Endometrium (tissue), 2 donors: ENCODE data around the gene LMO1.

Experiments used
- FAIRE-seq: peaks from 2 replicates; lab custom pipeline; 2012; peaks lifted over from hg19 to GRCh38; lab: Jason Lieb, UNC
- donor health status: control.
- donor health status: control.

Gene LMO1

DNA sequence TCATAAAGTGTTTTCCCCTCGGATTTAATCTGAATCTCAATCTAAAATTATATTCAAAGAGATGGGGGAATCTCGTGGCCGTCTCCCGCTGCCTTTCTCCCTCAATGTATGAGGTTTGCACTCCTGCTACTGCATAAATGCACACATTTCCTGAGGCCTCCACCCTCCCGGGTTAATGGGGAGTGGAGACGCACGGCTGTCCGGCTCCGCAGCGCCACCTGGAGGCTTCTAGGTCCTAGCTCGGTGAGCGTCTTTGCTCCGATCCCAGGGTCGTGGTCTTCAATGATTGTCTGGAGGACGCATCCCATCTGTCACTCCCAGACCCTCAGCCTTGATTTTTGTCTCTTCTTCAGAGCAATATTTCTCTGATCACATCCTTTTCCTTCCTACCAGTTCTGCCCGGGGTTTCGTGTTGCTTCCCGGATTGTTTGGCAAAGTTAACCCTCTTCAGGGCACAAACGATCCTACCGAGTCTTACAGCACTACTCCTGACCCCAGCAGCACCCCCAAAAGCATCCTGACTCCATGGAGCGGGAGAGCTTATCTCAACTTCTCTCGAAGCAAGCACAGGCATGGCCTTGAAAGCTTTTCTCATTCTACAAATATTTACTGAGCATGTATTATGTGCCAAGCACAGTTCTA, at the start of gene LMO1:
Gene LMO1, minus strand, starts transcription at position 110 of the 642 bp plus-strand sequence. CDS start 516 bp downstream, outside the sequence.
- no peak for FAIRE-seq

- no peak for FAIRE-seq
Observed at GRCh38 chr11:8312986-8313385, 49.3 kb upstream of the LMO1 start.

- no peak for FAIRE-seq
Observed at GRCh38 chr11:8311366-8311765, 47.7 kb upstream of the LMO1 start.

- FAIRE-seq, result no peak
Observed at GRCh38 chr11:8310743-8311298, 47.1 kb upstream of the LMO1 start.

DNA sequence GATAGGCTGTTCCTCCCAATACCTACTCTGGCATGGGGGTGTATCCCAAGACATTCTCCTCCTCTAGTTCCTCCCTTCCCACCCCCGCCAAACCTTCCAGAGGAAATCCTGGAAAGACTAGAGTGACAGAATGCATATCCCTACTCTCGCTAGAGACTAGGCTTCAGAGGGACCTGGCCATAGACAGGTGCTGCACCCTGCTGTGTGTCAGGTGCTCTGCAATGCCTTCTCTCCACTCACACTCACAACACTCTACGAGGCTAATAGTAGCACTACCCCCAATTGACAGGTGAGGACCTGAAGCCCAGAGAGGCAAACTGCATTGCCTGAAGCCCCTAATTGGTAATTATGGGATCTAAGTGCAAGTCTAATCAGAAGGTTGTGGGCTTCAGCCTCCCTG, 46.2 kb upstream of the LMO1 start:
- FAIRE-seq, result no peak

- FAIRE-seq, result no peak
Observed at GRCh38 chr11:8309311-8309710, 45.6 kb upstream of the LMO1 start.

GRCh38 chr11:8307601-8308000, 43.9 kb upstream of the LMO1 start:
- FAIRE-seq, result no peak

GRCh38 chr11:8301622-8302021, 37.9 kb upstream of the LMO1 start:
- no peak for FAIRE-seq

DNA sequence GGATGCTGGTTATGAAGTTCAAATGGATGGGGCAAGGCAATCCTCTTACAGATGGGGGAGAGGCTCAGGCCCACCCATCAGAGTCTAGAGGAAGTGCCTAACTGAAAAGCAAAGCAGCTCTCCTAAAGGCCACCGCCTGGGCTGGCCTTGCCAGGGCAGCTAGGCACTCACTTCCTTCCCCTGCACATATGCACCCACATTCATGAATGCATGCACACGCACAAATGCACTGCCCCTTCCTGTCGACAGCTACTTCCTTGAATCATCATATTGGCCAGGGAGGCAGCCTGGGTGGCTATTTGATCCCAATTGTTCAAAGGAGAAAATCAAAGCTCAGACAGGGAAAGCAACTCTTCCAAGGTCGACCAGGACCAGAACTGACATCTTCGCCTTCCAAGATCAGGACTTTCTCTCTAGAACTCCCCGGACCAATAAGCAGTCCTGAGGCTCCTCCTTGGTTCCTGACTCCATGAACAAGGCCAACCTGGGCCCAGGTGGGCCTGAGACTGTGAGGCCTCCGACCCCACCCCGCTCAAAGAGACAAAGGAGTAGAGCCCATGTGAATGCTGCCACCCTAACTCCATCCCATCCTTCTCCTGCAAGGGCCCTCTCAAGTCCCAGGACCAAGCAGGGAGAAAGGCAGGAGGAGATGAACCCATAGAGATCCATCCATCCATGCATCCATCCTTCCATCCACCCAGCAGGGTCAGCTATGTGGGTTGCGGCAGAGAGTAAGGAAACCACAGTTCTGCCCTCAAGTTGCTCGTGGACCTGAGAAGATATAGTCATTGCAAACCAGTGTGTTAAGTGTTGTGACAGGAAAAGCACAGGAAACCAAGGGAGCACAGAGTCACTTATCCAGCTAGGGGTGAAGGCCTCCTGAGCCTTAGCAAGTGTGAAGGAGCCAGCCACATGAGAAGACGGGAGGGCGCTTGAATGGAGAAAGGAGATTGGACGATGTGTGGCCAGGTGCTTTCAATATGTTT, 35.4 kb upstream of the LMO1 start:
- no peak for FAIRE-seq

GRCh38 chr11:8297781-8298440, 34.2 kb upstream of the LMO1 start:
- no peak for FAIRE-seq

GRCh38 chr11:8296872-8297271, 33.2 kb upstream of the LMO1 start:
- no peak for FAIRE-seq

DNA sequence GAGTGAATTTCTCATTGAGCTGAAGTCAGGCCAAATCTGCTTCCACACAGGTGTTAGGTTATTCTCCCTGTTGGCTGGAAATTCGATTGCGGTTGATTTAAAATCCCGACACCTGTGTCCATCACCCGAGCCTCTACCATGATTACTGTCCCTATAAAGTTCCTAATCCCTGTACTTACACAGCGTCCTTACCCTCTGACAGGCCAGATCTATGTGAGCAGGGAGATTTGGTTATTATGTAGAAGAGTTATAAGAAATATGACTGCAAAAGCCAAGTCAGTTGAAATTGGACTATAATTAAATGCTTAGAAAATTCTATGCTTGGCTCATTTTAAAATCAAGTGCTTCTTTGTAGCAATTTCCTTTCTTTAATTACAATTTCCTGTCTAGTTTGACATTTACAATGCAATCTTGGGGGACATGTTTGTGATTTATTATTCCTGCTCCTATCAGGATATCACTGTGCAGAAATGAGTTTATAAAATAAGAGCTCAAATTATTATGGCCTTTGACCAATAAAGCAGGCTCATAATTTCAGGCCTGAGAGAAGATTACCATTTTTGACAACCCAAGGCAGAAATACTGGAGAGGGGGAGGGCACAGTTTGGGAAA, 32.5 kb upstream of the LMO1 start:
- no peak for FAIRE-seq

GRCh38 chr11:8294251-8294935, 30.7 kb upstream of the LMO1 start:
- no peak for FAIRE-seq

DNA sequence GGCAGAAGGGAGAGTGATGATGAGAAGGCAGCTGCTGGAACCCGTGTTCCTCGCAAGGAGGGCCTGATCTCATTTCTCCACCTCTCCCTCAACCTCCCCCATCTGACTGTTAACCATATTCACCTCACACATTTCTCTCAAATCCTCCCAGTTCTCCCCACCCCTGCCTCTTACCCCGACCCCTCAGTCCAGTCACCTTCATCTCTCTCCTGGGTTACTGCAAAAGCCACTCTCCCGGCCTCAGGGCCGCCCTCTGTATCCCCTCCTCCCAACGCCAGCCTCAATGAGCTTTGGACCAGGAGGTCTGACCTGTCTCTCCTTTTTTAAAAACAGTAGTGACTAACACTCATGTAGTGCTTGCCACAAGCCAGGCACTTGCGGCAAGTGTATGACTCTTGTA, 29.5 kb upstream of the LMO1 start:
- no peak for FAIRE-seq

DNA sequence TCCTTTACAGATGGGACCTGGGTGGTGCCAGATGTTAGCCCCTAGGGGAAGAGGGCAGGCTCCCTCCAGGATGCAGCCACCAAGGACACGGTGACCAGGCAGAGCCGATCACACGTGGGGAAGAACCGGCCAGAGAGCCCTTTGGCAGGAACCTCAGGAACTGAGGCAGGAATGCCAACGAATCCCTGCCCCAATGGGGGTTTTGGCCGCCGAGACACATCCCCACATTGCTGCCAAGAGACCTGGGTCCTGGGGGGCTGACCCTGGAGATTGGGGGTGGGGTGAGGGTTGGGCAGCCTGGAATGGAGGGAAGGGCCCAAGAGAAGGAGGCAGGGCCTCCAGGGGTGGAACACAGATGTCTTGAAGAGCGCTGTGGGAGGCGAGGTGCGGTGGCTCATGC, 28.7 kb upstream of the LMO1 start:
- no peak for FAIRE-seq

GRCh38 chr11:8291421-8292350, 28.0 kb upstream of the LMO1 start:
- FAIRE-seq, result no peak

DNA sequence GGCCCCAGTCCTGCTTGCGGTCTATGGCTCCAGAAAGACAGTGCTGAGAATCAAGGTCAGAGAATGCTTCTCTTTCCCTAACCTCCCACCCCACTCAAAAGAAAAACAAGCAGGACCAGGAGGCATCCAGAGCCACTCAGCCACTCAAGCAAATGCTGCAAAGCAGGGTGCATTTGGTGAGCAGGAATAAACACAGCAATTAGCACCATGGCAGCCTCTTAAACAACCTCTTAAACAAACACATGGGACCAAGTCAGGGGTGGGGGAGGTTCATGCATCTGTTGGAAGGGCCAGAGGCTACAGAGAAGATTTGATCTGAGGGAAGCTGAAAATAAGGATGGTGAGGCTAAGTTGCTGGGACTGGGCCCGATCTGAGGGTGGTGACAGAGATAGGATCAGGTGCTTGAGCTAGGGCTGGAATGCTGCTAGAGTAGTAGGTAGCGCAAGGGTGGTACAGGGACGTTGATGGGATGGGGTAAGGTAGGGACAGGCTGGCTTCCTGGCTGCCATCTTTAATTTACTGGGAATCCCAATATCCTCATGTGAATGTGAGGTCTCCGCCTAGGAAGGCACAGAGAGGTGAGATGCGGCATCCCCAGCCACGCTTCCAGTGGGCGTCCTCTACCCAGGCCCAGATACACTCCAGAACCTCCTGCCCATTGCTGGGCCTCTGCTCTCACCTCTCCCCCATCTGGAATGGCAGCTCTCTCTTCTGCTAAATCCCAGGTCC, 26.6 kb upstream of the LMO1 start:
- FAIRE-seq, result no peak

GRCh38 chr11:8289492-8289918, 25.8 kb upstream of the LMO1 start:
- no peak for FAIRE-seq

- no peak for FAIRE-seq
Observed at GRCh38 chr11:8288824-8289491, 25.3 kb upstream of the LMO1 start.
